OCI-LY7 (cell line): ENCODE results near the gene MT3. TPM values are rescaled to one million over a fixed set of nuclear protein-coding genes. Genes with fewer than 3 reads are reported as not detected.
A peak's percentile ranks its signal among the peaks of the same experiment; 100 is the strongest.

ENCODE experiments used
- BruUV-seq: library from RNA; stranded (reverse); fragments of 400-500 nt; replicated peaks from 2 replicates; lab custom pipeline; 2021; lab: Mats Ljungman, UMichigan
- CTCF ChIA-PET: fragments of 300-600 bp; sonication (Branson Sonifier 250); formaldehyde crosslinking; loops from one replicate; lab custom pipeline; 2022; ENCODE audit warnings: antibody characterized with exemption; ENCODE audit not compliant: unreplicated experiment; lab: Charles Lee
- POLR2A ChIA-PET: fragments of 300-600 bp; sonication (Branson Sonifier 250); formaldehyde crosslinking; loops from one replicate; lab custom pipeline; 2022; ENCODE audit warnings: antibody characterized with exemption; lab: Charles Lee
- DNase-seq: peaks from one replicate; pipeline ENCODE4 v3.0.0-alpha.2; 2015; ENCODE audit warnings: low spot score
- H2AFZ ChIP-seq: fragments of 200-600 bp; sonication (generic), shearing (Covaris generic); 2 replicates; pipeline ENCODE4 v1.6.1; 2014; ENCODE audit warnings: mild to moderate bottlenecking, antibody characterized with exemption, low read length, moderate library complexity
- H3K27ac ChIP-seq: fragments of 200-600 bp; sonication (generic); 2 replicates; pipeline ENCODE4 v1.5.1; 2014; ENCODE audit warnings: mixed run types, low read depth, mild to moderate bottlenecking, moderate library complexity, low read length, inconsistent platforms; ENCODE audit not compliant: poor library complexity, severe bottlenecking
- H3K36me3 ChIP-seq: fragments of 200-600 bp; sonication (generic); 2 replicates; pipeline ENCODE4 v1.6.1; 2014; ENCODE audit warnings: mild to moderate bottlenecking, antibody characterized with exemption, low read length, moderate library complexity, mixed read lengths; ENCODE audit not compliant: insufficient read depth
- H3K4me1 ChIP-seq: fragments of 200-600 bp; sonication (generic); 2 replicates; pipeline ENCODE4 v1.5.1; 2014; ENCODE audit warnings: mild to moderate bottlenecking, low read length; ENCODE audit not compliant: insufficient read depth, poor library complexity, severe bottlenecking
- H3K4me2 ChIP-seq: fragments of 200-600 bp; sonication (generic); 2 replicates; pipeline ENCODE4 v1.6.1; 2014; ENCODE audit warnings: mild to moderate bottlenecking, low read length
- H3K4me3 ChIP-seq: fragments of 200-600 bp; sonication (generic); 2 replicates; pipeline ENCODE4 v1.5.1; 2014; ENCODE audit warnings: mild to moderate bottlenecking, low read depth, low read length; ENCODE audit not compliant: poor library complexity, severe bottlenecking
- H3K79me2 ChIP-seq: fragments of 200-600 bp; sonication (generic); 2 replicates; pipeline ENCODE4 v1.6.1; 2016; ENCODE audit warnings: low read depth, mild to moderate bottlenecking, low read length, moderate library complexity, mixed read lengths; ENCODE audit not compliant: insufficient read depth
- H3K9me2 ChIP-seq: fragments of 200-600 bp; sonication (generic); 2 replicates; pipeline ENCODE4 v1.6.1; 2016; ENCODE audit warnings: mild to moderate bottlenecking, low read length, mixed read lengths; ENCODE audit not compliant: insufficient read depth
- H3K9me3 ChIP-seq: fragments of 200-600 bp; sonication (generic); 2 replicates; pipeline ENCODE4 v1.6.1; 2014; ENCODE audit warnings: mild to moderate bottlenecking, mixed run types, low read length, mixed read lengths
- H4K20me1 ChIP-seq: fragments of 200-600 bp; sonication (generic); 2 replicates; pipeline ENCODE4 v1.6.1; 2014; ENCODE audit warnings: mild to moderate bottlenecking, antibody characterized with exemption, low read length, moderate library complexity, mixed read lengths; ENCODE audit not compliant: insufficient read depth
- CTCF ChIP-seq: fragments of 200-600 bp; sonication (generic); conservative IDR thresholded peaks from 2 replicates; pipeline ENCODE4 v1.5.1; 2014; ENCODE audit warnings: mild to moderate bottlenecking, antibody characterized with exemption, low read length, moderate library complexity, mixed read lengths
- EZH2phosphoT487 ChIP-seq: fragments of 200-600 bp; sonication (generic); IDR thresholded peaks from 2 replicates; pipeline ENCODE4 v1.6.1; 2018; ENCODE audit warnings: low read depth, borderline replicate concordance, mild to moderate bottlenecking, mixed run types, antibody characterized with exemption, low read length, moderate library complexity, mixed read lengths
- intact Hi-C: fragments of 100-400 bp; cut with micrococcal nuclease; formaldehyde crosslinking; loops from one replicate; pipeline ENCODE4 v1.10.0; 2022; ENCODE audit not compliant: unreplicated experiment
- total RNA-seq, 2 experiments: library from RNA; depleted of rRNA in 1 of 2; stranded (reverse); fragments of >200 nt in 1 of 2; shearing (Covaris generic) in 1 of 2; gene quantifications; 2 replicates each; pipeline ENCODE4 v1.2.3, GENCODE V29; 2014 to 2022

The MT3 gene
- total RNA-seq, 2 experiments from 2014 or later = not detected

DNA sequence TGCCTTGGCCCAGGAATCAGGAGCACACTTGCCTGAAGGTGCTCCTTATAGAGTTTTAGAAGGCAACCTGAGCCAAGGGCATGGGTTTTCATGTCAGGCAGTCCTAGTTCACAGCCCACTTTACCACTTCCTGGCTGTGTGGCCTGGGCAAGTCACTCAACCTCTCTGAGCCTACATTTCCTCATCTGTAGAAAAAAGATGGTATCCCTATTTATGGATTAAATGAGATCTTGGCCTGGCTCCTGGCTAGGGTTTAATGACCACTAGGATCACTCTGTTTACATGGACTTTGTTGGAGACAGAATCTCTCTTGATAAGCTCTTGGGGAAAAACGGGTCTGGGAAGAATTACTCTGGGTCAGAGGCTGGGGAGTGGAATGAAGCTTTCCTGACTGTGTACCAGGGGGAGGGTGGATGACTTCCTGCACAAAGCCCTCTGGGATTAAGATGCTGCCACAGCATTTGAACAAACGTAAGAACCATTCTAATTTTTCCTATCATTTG lies 21.3 kb downstream of the MT3 start:
- no peak overlapping the region for H3K27ac ChIP-seq
- H3K9me3 ChIP-seq = no peaks in the 10 kb centered on the region
- no peaks in the 10 kb centered on the region for H3K36me3 ChIP-seq
- no peak overlapping the region for H3K4me3 ChIP-seq
- TF ChIP-seq EZH2phosphoT487 (no peak), CTCF (no peak)
- H4K20me1 ChIP-seq = no peaks in the 10 kb centered on the region
- ChIA-PET POLR2A (interaction anchor here (0.8 to 1.0 kb wide), 3 partner anchors 13 to 162 kb away, joined by 3 to 11 read pairs (median 3); no protein-coding TSS in a partner anchor), CTCF (interaction anchor here (0.9 kb wide), 1 partner anchor 91 kb away, joined by 3 read pairs; no protein-coding TSS in a partner anchor)
- H3K4me2 ChIP-seq = peak overlapping the region; percentile 78
- H3K9me2 ChIP-seq = no peaks in the 10 kb centered on the region
- intact Hi-C loops = no loop called here
- DNase-seq = no peak
- no peaks in the 10 kb centered on the region for H3K79me2 ChIP-seq
- no TSS peak for BruUV-seq
- peaks cover 47% of the 10 kb centered on the region for H3K4me1 ChIP-seq
- H2AFZ ChIP-seq = peak overlapping the region; percentile 81; the same call in 1 of the 2 replicates

- no TSS peak for BruUV-seq
- H2AFZ ChIP-seq = peak overlapping the region; percentile 81; the same call in 1 of the 2 replicates
- H3K4me3 ChIP-seq = no peak overlapping the region
- peak overlapping the region; percentile 78 for H3K4me2 ChIP-seq
- CTCF ChIA-PET = interaction anchor here (0.9 kb wide), 1 partner anchor 91 kb away, joined by 3 read pairs; no protein-coding TSS in a partner anchor
- H3K9me2 ChIP-seq = no peaks in the 10 kb centered on the region
- POLR2A ChIA-PET = interaction anchor here (0.8 to 1.3 kb wide), 3 partner anchors 20 to 162 kb away, joined by 3 read pairs; no protein-coding TSS in a partner anchor
- no peaks in the 10 kb centered on the region for H3K36me3 ChIP-seq
- peaks cover 40% of the 10 kb centered on the region for H3K4me1 ChIP-seq
- no peaks in the 10 kb centered on the region for H3K79me2 ChIP-seq
- H3K27ac ChIP-seq = no peak overlapping the region
- intact Hi-C loops = no loop called here
- DNase-seq = no peak
- H3K9me3 ChIP-seq = no peaks in the 10 kb centered on the region
- H4K20me1 ChIP-seq = no peaks in the 10 kb centered on the region
- TF ChIP-seq CTCF (no peak), EZH2phosphoT487 (no peak)
Measured at GRCh38 chr16:56611281-56611833, 22.0 kb downstream of the MT3 start.

GRCh38 chr16:56613706-56614105 lies 24.4 kb downstream of the MT3 start:
- Histone ChIP-seq H3K36me3 (no peaks in the 10 kb centered on the region), H4K20me1 (no peaks in the 10 kb centered on the region), H3K9me3 (no peaks in the 10 kb centered on the region), H2AFZ (no peak overlapping the region), H3K79me2 (no peaks in the 10 kb centered on the region), H3K27ac (no peak overlapping the region), H3K4me3 (no peak overlapping the region), H3K4me2 (no peak overlapping the region), H3K4me1 (peaks cover 30% of the 10 kb centered on the region), H3K9me2 (no peaks in the 10 kb centered on the region)
- TF ChIP-seq EZH2phosphoT487 (no peak), CTCF (no peak)
- intact Hi-C loops = no loop called here
- no peak for DNase-seq
- BruUV-seq = no TSS peak
- CTCF ChIA-PET = no interaction called here
- POLR2A ChIA-PET = interaction anchor here (0.6 kb wide), 1 partner anchor 118 kb away, joined by 3 read pairs; no protein-coding TSS in a partner anchor
